Measurements from ENCODE around the gene HIF1AN.

Gene HIF1AN

DNA sequence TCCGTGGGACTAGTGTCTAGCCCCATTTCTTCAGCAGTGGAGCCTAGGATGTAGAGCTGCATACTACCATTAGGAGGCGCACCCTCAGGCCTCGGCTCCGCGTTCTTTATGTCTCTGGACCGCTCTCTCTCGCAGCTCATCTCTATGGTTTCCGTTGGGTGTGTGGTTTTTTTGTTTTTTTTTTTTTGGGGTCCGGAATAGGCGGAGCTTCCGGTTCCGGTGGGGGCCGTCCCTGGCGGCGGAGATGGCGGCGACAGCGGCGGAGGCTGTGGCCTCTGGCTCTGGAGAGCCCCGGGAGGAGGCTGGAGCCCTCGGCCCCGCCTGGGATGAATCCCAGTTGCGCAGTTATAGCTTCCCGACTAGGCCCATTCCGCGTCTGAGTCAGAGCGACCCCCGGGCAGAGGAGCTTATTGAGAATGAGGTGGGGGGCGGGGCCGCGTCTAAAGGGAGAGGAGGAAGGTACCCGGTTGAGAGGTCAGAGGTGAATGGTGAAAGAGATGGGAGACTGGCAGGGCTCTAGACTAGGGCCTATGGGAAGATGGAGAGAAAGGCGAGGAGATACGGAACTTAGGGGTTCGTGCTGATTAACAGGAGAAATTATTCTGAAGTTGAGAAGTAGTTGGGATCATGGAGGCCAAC is at the start of gene HIF1AN:
Gene HIF1AN, plus strand, starts transcription at position 229 of the 639 bp plus-strand sequence. Its CDS starts 16 bp downstream, at position 245.
- peak; percentile 75 to 79 (median 79) for DNase-seq (ENCODE audit: low read depth in 3 of 3)

DNA sequence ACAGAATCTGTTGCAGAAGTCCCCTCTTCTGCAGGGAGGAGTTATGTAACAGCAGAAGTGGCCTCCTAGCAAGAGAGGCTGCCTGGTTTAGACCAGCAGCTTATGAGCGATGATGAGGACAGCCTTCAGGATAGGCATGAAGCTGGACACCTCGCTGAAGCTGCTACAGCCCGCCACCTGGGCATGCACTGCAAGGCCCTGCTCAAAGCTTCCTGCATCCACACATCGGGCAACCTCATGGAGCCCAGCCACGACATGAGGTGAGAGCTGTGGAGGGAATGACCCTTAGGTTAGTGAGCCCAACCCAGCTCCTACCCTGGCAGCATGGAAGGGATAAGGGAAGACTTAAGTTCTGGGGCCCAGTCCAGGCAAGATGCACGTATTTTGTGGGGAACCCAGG is 48.2 kb upstream of the HIF1AN start:
- no peak for DNase-seq (ENCODE audit: low read depth in 3 of 3)

DNA sequence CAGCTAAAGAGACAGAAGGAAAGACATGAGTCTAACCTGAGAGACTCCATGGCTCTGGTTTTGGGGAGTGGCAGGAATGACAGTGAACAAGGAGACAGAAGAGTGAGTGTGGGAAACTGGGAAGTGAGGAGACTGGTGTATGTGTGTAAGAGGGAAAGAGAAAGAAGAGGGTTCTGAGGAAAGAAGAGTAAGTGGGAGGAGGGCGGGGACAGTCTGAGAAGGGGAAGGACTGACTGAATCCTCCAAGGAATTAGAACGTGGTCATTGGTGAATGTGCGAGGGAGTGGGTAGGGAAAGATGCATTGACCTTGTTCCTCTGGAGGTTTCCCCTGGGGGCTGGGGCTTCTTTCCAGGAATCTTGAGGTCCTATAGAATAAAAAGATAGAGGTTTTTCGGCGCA is 46.3 kb upstream of the HIF1AN start:
- DNase-seq (ENCODE audit: low read depth in 3 of 3): no peak

DNA sequence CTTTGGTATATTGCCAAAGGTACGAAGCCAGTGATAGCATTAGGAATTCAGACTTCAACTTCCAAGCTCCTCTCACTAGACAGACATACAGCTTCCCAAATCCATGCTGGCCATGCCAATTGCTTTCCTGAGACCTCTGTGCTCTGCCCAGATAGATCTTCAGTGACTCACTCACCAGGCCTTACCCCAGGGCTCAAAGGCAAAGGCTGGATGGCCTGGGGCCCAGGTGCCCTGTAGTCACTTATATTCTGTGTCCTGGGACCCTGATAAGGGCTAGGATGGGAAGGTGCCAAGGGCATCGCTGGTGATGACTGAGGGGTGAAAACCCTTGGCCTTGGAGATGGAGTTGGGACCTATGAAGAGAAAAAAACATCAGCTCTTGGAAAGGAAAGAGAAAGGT is 45.2 kb upstream of the HIF1AN start:
- DNase-seq (ENCODE audit: low read depth in 3 of 3): no peak

DNA sequence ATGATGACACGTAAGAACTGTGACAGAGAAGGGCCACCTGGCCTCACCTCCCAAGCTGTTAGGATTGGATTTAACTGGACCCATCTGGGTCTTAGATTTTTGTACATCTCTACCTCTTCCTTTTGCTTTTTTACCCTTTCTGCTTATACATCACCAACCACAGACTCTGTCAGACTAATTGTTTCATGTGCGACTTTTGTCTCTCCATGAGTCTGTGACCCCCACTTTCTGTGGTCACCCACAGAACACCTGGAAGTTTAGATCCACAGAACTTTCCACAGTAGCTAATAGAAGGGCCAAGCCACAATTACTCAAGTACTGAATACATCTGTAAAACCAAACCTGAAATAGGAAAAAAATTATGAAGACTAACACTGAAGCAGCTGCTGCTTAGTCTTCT is 39.2 kb upstream of the HIF1AN start:
- no peak for DNase-seq (ENCODE audit: low read depth in 3 of 3)

DNA sequence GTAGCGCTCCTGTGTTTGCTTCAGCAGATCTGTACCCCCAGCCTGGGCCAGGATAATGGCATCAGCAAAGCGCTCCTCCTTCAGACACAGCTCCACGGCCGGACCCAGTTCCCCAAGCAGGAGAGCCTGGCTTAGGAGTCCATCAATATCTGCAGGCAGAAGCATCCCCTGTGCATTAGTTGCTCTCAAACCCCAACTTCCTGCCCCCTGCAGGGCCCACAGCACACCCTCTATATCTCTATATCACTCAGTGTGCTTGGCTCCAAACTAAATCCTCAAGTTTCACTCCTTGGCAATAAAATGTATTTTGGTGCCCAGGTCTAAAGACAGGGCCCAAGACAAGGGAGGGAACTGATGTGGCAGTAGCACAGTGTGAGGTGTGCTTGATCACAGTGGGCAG is 37.7 kb upstream of the HIF1AN start:
- no peak for DNase-seq (ENCODE audit: low read depth in 3 of 3)

DNA sequence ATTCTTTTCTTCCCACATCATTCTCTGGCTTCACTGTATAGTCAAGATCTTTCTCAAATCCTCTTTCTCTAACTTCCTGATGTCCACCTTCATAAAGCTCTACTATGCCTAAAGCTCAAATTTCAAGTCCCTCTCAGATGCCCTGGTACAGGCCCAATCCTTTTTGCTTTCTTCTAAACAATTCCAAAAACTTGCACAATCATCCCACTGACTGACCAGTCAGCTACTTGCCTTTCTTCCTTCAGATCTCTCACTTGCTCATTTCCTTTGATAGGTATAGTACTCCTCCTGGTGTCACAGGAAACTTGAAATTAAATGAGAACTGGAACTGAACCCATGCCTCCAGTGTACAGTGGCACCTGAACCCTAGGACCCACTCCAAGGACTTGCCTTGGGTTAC is 34.3 kb upstream of the HIF1AN start:
- DNase-seq (ENCODE audit: low read depth in 3 of 3): no peak

DNA sequence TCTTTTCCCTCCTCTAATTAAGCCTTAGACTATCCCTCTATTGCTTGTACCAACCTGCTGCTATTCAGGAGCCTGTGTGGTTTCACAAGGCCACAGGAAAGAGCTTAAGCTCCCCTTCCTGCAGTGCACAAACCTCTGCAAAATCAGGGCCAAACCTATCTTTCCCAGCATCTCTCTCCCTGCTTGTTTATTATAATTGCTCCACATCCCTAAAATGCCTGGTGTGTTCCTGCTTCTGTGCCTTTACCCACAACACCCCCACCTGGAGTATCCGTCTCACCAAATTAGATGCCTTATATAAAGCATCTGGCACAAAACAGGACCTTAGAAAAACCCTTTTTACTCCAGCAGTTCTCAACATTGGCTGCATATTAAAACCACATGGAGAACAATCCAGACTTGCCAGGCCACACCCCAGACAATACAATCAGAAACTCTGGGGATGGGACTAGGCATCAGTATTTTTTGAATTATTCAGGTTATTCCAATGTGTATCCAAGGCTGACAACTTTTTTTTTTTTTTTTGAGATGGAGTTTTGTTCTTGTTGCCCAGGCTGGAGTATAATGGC is 32.7 kb upstream of the HIF1AN start:
- no peak for DNase-seq (ENCODE audit: low read depth in 3 of 3)

DNA sequence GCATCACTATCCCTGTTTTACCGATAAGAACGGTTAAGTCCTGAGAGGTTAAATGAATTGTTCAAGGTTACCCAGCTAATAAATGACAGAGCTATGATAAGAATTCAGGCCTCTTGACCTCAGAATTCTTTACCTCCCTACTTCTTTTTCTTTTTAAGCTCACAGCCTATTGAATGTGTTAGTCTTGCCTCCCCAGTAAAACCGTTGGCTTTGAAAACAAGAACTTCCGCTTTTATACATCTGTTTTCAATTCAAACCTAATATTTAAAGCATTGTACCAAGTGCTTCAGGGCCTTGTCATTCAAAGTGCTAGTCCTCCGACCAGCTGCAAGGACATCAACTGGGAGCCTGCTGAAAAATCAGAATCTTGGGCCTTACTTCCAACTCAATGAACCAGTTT is 31.6 kb upstream of the HIF1AN start:
- DNase-seq (ENCODE audit: low read depth in 3 of 3): no peak

DNA sequence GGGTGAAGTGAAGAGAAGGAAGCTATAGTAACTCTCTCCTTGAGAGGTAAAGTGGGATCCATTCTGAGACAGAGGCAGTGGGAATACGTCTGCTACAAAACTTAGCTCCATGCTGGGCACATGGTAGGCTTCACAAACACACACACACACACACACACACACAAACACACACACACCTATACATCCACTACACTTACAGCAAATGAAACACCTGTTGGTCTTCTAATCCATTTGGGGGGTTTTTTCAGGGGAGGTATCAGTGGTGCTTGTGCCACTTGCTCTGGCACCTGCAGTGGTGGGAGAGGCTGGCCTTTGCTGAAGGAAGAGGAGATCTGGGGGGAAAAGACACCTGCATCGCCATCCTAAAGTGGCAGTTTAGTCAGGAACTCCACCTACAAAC is 30.6 kb upstream of the HIF1AN start:
- no peak for DNase-seq (ENCODE audit: low read depth in 3 of 3)

DNA sequence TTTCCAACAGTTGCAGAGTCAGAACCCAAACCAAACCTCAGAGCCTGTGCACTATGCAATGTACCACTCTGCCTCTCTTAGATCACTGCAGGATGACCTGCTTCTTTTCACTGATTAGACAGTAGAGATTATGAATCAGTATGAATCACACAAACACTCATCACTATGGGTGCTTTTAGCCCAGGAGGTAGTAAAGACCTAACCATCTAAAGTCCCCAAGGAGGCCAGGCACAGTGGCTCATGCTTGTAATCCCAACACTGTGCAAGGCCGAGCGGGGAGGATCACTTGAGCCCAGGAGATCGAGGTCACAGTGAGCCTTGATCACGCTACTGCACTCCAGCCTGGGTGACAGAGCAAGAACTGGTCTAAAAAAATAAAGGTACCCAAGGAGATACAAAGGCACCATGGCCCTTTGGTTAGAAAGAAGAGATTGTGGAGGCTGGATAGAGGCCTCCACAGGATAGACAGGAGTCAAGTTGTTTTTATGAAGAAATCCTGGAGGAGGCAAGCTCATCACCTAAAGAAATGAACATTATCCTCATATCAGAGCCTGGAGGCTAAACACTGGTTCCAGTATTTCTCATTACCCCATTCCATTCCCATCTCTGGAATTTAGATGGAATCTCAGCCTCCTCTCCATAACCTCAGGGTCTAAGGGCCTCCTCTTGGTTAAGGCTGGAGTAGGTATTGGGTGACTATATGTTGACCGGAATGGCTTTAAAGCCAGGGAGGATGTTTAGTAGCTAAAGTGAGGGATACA is 29.0 kb upstream of the HIF1AN start:
- no peak for DNase-seq (ENCODE audit: low read depth in 3 of 3)

DNA sequence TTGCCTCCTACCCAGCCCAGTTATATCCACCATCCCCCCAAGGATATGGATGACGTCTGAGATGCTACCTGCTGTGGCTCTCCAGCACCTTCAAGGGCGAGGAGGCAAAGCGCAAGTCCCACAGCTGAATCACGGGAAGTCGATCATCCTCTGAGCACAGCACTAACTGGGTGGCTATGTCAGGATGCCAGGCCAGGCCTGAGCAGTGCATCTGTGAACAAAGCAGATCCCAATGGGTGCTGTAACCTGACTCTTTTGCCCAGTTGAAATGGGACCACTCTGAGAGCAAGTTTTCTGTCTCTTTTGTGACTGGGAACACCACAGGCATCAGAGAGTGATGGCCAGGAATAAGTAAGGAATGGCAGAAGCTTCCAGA is 28.4 kb upstream of the HIF1AN start:
- no peak for DNase-seq (ENCODE audit: low read depth in 3 of 3)

DNA sequence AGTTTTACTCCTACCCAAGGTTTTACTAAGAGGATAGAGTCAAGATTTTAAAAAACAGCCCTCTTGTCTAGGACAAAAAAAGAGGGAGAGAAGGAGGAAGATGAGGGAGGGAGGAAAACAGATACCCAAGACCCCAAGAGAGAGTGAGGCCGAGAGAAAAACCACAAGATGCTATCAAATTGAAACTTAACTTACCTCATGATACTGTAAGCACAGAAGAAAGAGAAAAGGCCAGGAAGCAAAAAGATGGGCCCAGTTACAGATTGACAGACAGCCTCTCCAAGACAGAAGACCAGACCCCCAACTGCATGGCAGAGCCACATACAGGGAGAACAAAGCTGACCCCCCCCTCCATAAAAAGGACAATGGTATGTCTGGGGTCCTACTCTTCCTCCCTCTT is 27.5 kb upstream of the HIF1AN start:
- no peak for DNase-seq (ENCODE audit: low read depth in 3 of 3)

DNA sequence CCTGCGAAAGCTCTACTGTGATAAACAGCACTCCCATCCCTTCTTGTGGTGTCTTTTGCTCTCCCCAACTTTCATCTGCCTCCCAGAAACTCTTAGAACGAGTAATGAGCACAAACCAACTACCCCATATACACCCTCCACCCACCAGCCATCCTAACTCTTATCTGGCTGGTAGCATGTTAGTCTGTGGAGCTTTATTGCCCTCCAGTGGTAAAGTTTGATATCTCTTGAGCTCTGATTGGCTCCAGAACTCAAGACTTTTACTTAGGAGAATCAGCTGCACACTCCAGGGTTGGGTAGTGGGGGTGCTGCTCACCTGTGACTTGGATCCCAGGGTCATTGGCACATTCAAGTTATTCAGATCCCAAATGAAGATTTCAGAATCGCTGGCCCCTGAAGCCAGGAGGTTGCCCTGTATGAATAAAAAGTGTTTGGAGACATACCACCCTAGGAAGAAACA is 27.0 kb upstream of the HIF1AN start:
- peak in 1 of 3 donors; percentile 48 for DNase-seq (ENCODE audit: low read depth in 3 of 3)

DNA sequence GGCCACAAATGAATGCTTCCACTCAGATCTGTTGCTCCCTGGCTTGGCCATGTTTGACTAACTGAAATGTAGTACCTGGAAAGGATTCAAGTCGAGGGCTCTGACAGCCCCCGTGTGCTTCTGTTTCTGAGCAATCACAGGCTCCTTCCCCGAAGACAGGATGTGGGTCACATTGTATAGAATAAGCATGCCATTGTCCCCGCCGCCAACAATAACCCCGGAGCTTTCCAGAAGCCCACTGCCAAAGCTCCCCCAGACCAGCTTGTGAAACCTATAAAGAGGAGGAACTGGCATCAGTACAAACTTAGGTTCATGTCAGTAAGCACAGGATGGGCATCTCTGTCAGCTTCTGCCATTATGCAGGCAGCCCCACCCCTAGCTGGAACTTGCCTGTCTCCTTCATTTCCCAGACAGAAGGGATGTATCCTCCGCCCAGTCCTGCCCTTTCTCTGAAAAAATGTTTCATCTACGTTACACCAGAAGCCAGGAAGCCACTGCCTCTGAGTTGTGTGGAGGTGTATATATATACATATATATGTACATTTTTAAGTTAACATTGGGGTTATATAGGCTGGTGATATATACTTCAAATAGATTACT is 26.4 kb upstream of the HIF1AN start:
- DNase-seq (ENCODE audit: low read depth in 3 of 3): peak in 1 of 3 donors; percentile 53

DNA sequence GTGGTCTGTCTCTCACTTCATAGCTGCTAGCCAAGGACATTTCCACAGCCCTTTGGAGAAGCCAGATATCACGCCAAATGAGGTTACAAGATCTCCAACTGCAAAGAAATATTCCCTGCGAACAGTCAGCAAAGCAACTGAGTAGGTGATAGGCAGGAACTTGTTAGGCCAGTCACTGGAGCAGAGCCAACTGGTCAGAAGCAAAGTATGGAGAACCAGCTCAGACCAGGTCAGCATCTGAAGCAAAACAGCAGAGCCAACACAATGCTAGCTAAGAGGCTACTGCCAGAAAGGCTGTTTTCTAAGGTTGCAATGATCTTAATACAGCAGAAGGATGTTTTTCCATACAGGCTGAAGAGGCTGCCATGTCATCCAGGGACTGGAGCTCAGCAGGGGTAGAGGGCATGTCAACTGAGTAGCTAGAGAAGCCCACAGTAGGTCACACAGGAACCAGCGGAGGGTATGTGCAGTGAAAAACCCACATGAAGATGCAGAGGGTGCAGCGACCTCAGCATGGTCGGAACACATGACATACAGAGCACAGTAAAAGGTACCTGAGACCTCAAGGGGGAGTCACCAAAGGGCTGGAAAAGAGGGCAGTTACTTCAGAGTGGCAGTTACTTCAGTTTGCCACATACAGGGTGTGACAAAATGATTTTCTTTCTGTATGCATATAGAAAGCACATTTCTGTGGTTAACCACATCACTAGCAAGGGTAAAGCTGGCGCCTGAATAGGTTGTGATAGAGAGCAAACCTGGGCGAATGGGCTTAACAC is 25.0 kb upstream of the HIF1AN start:
- peak in 2 of 3 donors; percentile 52 to 62 for DNase-seq (ENCODE audit: low read depth in 3 of 3)

DNA sequence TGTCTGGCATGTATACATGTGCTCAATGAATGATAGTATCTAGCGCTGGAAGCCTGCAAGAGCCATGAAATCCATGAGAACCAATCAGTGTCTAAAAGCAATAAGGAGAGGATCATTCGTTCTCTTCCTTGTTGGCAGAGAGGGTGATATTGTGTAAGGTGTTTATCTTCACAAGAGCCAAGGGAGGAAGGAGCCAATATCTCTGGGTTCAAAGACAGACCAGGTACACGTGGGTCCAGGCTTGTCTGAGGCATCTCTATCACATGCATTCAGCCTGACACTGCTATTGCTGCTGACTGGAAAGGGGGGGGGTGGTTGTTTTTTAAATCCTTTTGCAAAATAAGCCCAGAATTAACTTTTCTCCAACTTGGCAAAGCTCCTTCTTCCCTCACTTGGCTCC is 20.1 kb upstream of the HIF1AN start:
- DNase-seq (ENCODE audit: low read depth in 3 of 3): no peak

DNA sequence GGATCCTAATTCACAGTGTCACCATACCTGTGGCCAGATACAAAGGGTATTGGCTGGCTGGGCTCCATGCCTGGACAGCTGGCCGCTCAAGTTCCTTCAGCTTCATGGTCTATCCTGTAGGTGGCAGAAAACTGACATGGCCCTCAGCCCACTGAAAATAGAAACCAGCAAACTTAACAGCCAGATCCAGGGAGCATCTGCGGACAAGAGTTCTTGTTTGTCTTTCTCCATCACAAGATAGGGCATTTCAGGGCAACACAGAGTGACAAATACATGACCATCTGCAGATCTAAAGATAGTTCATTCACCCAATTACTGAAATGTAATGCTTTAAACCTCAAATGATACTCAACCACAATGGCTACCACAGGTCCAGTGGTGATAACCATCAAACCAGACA is 18.9 kb upstream of the HIF1AN start:
- no peak for DNase-seq (ENCODE audit: low read depth in 3 of 3)

DNA sequence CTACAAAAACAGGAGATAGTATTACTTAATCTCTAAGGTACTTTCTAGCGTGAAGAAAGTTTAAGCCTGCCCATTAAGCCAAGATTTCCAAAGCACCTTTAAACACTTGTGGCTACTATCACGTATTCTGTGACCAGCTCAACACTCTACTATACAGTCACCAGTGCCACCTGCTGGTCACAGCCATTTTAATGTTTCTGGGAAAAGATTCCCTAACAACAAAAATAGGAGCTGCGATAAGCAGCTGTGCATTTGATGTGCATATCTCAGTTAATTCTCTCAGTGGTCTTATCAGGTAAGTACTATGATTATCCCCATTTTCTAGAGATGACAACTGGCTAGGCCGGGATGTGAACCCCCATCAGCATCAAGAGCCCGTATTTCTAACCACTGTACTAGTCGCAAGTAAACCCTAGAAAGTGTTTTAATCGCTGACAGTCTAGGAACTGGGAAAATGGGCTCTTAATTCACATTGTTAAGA is 16.9 kb upstream of the HIF1AN start:
- DNase-seq (ENCODE audit: low read depth in 3 of 3): peak in 1 of 3 donors; percentile 39

DNA sequence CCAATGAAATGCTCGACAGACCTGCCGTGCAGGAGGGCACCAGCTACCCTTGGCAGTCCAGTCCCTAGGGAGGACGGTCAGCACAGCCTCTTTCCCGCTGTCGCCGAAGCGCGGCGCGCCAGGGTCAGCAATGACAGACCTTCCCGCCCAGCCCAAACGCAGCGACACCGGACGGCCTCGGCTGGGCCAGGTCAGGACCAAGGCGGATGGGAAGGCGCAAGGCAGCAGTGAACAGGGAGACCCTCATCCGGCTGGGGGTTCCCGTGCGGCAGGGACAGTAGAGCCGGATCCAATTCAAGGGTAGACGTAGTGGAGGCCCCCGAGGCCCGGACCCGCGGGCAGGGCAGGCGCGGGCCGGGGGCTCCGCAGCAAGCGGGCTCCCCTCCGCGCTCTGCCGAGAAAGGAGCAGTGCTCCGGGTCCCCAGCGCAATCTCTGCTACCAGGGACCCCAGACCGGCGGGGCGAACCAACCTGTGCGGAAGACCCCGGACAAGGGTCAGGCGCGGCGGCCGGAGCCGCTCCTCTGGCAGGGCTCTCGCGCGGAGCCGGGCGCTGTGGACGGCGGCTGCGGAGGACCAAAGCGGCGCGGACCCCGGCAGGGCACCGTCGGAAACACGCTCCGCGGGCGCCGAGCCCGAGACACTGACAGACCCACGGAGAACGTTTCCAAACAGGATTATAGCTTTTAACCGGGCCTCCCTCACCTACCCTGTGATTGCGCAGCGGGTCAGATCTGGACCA is 16.3 kb upstream of the HIF1AN start, which contains the start of gene SEC31B:
Gene SEC31B, minus strand, starts transcription at position 551 of the 741 bp plus-strand sequence. CDS start 2,909 bp downstream, outside the sequence.
- no peak for DNase-seq (ENCODE audit: low read depth in 3 of 3)

DNA sequence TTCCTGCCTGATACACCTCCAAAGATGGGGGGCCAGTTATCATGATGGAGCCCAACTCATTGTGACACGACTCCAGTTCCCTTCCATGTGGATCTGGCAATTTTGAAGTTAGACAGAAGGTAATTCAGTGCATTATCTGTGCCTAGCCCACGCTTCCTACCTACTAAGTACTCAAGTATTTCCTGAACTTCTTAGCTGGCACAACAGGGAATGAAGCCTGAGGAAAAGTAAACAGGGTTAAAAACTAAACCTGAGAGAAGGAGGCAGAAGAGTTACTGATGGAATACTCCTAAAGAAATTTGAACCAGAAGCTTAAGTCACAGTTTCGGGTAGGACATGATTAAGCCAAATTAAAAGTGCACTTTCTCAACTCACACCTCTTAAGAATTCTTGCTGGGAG is 14.9 kb upstream of the HIF1AN start:
- no peak for DNase-seq (ENCODE audit: low read depth in 3 of 3)
